Measurements from ENCODE around the gene FNDC3A.

The FNDC3A gene

GRCh38 chr13:49241296-49241695, 265.6 kb downstream of the FNDC3A start:
- TF ChIP-seq, protein P1, sequence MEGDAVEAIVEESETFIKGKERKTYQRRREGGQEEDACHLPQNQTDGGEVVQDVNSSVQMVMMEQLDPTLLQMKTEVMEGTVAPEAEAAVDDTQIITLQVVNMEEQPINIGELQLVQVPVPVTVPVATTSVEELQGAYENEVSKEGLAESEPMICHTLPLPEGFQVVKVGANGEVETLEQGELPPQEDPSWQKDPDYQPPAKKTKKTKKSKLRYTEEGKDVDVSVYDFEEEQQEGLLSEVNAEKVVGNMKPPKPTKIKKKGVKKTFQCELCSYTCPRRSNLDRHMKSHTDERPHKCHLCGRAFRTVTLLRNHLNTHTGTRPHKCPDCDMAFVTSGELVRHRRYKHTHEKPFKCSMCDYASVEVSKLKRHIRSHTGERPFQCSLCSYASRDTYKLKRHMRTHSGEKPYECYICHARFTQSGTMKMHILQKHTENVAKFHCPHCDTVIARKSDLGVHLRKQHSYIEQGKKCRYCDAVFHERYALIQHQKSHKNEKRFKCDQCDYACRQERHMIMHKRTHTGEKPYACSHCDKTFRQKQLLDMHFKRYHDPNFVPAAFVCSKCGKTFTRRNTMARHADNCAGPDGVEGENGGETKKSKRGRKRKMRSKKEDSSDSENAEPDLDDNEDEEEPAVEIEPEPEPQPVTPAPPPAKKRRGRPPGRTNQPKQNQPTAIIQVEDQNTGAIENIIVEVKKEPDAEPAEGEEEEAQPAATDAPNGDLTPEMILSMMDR (IDR thresholded peaks at IDR 0.05; ENCODE audit: unreplicated experiment in 3 of 3), result no peak
- Mint-ChIP-seq H3K9me3 (no peaks in the 10 kb centered on the region), H3K4me3 (no peak overlapping the region), H3K27me3 (ENCODE audit: low read depth) (peaks cover 3% of the 10 kb centered on the region), H3K4me1 (no peaks in the 10 kb centered on the region), H3K27ac (no peak overlapping the region), H3K36me3 (ENCODE audit: low read depth) (no peaks in the 10 kb centered on the region)

- Mint-ChIP-seq H3K27me3 (ENCODE audit: low read depth) (peaks cover 3% of the 10 kb centered on the region), H3K4me3 (peak overlapping the region; percentile 27 to 35 (median 33)), H3K4me1 (peaks cover 16% of the 10 kb centered on the region), H3K27ac (peak overlapping the region in 2 of 3 experiments; percentile 15 to 72), H3K36me3 (ENCODE audit: low read depth) (no peaks in the 10 kb centered on the region), H3K9me3 (no peaks in the 10 kb centered on the region)
- TF ChIP-seq, protein P1 (IDR thresholded peaks at IDR 0.05; ENCODE audit: unreplicated experiment in 3 of 3), result no peak
These were observed 269.4 kb downstream of the FNDC3A start for GRCh38 chr13:49245101-49245500.

- peak overlapping the region; percentile 90 to 93 (median 93) for H3K27ac Mint-ChIP-seq
- no peaks in the 10 kb centered on the region for H3K9me3 Mint-ChIP-seq
- peak overlapping the region; percentile 96 to 98 (median 97) for H3K4me3 Mint-ChIP-seq
- H3K4me1 Mint-ChIP-seq, result peaks cover 17% of the 10 kb centered on the region
- TF ChIP-seq, protein P1 (IDR thresholded peaks at IDR 0.05; ENCODE audit: unreplicated experiment in 3 of 3), result no peak
- peaks cover 3% of the 10 kb centered on the region for H3K27me3 Mint-ChIP-seq (ENCODE audit: low read depth)
- no peaks in the 10 kb centered on the region for H3K36me3 Mint-ChIP-seq (ENCODE audit: low read depth)
These were observed 271.3 kb downstream of the FNDC3A start for GRCh38 chr13:49246850-49247642.

DNA sequence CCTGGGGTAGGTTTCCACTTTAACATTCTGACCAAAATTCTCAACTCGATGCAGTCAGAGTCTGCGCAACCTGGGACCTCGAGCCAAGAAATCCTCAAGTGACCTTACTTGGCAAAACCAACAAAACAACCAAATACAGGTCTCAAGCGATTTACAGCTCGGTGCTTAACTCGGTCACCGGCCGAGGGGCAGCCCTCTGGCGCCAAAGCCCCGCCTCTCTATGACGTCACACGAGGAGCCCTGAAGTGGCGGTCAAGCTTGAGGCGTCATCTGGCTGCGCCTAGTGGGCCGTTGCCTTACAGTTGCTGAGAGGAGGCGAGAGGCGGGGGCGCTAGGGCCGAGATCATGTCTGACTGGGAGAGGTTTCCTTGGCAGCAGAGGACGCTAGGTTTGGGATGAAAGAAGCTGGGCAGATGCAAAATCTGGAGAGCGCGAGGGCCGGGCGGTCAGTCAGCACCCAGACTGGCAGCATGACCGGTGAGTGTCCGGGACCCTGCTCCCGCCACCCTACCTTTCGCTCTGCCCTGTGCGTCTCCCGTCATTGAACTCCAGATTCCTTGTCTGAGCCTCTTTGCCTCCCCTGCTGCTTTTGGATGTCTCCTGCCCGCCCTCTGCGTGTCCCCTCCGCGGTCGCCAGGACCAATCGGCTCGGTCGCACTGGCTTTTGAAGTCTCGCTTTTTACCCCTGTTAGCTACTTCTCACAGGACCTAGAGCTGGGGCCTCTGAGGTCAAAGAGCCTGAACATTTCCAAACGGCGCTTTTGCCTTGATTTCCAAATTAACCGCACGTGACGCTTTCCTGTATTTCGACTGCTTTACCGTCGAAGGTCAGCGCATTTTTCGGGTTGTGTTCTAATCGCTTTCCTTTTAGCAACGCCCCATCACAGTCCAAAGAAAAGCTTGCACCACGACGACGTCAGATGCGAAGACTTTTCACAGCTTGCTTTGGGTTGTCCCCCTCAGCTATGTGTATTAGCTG, 272.2 kb downstream of the FNDC3A start, which contains the start of gene CDADC1:
CDADC1 (plus strand) TSS at position 283 of the 979 bp plus-strand sequence; CDS start at position 396, 113 bp downstream.
- TF ChIP-seq, protein P1 (IDR thresholded peaks at IDR 0.05; ENCODE audit: unreplicated experiment in 3 of 3), result no peak
- Mint-ChIP-seq H3K27me3 (ENCODE audit: low read depth) (peaks cover 3% of the 10 kb centered on the region), H3K9me3 (no peaks in the 10 kb centered on the region), H3K27ac (peak within 1 kb of the TSS; percentile 90 to 93 (median 93)), H3K4me3 (peak within 1 kb of the TSS; percentile 96 to 98 (median 97)), H3K4me1 (peaks cover 17% of the 10 kb centered on the region), H3K36me3 (ENCODE audit: low read depth) (no peaks in the 10 kb centered on the region)

DNA sequence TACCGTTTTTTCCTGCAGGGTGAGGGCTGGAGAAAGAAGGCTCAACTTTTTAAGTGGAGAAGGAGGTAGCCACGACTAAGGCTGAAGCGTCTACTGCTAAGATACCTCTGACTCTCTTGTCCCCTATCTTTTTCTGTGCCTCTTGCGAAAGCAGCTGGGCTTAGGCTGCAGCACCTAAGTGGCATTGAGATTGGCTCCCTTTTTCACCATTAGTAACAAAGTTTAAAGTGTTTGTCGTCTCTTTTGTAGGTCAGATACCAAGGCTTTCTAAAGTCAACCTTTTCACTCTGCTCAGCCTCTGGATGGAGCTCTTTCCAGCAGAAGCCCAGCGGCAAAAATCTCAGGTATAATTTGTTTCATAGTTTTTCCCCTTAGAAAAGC, 272.9 kb downstream of the FNDC3A start:
- Mint-ChIP-seq H3K27me3 (ENCODE audit: low read depth) (no peaks in the 10 kb centered on the region), H3K4me1 (peaks cover 17% of the 10 kb centered on the region), H3K4me3 (peak overlapping the region; percentile 96 to 98 (median 97)), H3K9me3 (no peaks in the 10 kb centered on the region), H3K36me3 (ENCODE audit: low read depth) (no peaks in the 10 kb centered on the region), H3K27ac (peak overlapping the region; percentile 90 to 93 (median 93))
- TF ChIP-seq, protein P1 (IDR thresholded peaks at IDR 0.05; ENCODE audit: unreplicated experiment in 3 of 3), result no peak
